IPS-NIHi7 (cell line): ENCODE data around the gene MTUS2.

ENCODE experiments used
- DNase-seq: peaks from one replicate; pipeline ENCODE4 v3.0.0; 2012; ENCODE audit warnings: mixed read lengths; ENCODE audit errors: extremely low spot score

Gene MTUS2

GRCh38 chr13:29239653-29240525, 419.8 kb downstream of the MTUS2 start:
- no peak for DNase-seq

GRCh38 chr13:29254626-29255370, 434.7 kb downstream of the MTUS2 start:
- no peak for DNase-seq

- DNase-seq: no peak
Observed at GRCh38 chr13:29255567-29255966, 435.4 kb downstream of the MTUS2 start.

- DNase-seq: no peak
Observed at GRCh38 chr13:29260684-29261083, 440.5 kb downstream of the MTUS2 start.

- no peak for DNase-seq
Observed at GRCh38 chr13:29266261-29266660, 446.1 kb downstream of the MTUS2 start.

- DNase-seq: no peak
Observed at GRCh38 chr13:29266756-29267733, 446.9 kb downstream of the MTUS2 start.

GRCh38 chr13:29270271-29270985, 450.3 kb downstream of the MTUS2 start:
- DNase-seq: no peak

- no peak for DNase-seq
Observed at GRCh38 chr13:29271606-29272005, 451.5 kb downstream of the MTUS2 start.

- no peak for DNase-seq
Observed at GRCh38 chr13:29279356-29280254, 459.5 kb downstream of the MTUS2 start.

GRCh38 chr13:29281932-29282495, 461.9 kb downstream of the MTUS2 start:
- no peak for DNase-seq

- no peak for DNase-seq
Observed at GRCh38 chr13:29284726-29285125, 464.6 kb downstream of the MTUS2 start.

GRCh38 chr13:29287237-29287636, 467.1 kb downstream of the MTUS2 start:
- DNase-seq: no peak

GRCh38 chr13:29292045-29292444, 471.9 kb downstream of the MTUS2 start:
- no peak for DNase-seq

- no peak for DNase-seq
Observed at GRCh38 chr13:29294821-29295220, 474.7 kb downstream of the MTUS2 start.

- DNase-seq: peak; percentile 31
Observed at GRCh38 chr13:29301027-29301426, 480.9 kb downstream of the MTUS2 start.

GRCh38 chr13:29304148-29304547, 484.0 kb downstream of the MTUS2 start:
- DNase-seq: no peak

- no peak for DNase-seq
Observed at GRCh38 chr13:29310806-29311205, 490.7 kb downstream of the MTUS2 start.

GRCh38 chr13:29315847-29316246, 495.7 kb downstream of the MTUS2 start:
- no peak for DNase-seq

GRCh38 chr13:29317828-29318227, 497.7 kb downstream of the MTUS2 start:
- no peak for DNase-seq

- no peak for DNase-seq
Observed at GRCh38 chr13:29318741-29319140, 498.6 kb downstream of the MTUS2 start.
